Left ventricle myocardium inferior (tissue), 1 donor: Measurements from ENCODE around the gene KIRREL3. TPM values are rescaled to one million over a fixed set of nuclear protein-coding genes. Genes with fewer than 3 reads are reported as not detected.

Experiments
- DNase-seq: peaks from one replicate; pipeline ENCODE4 v3.0.0-alpha.2; 2020
- H3K27ac ChIP-seq: fragments of 200-600 bp; replicated peaks from 2 replicates; pipeline ENCODE4 v1.8.0; 2021
- H3K27me3 ChIP-seq: fragments of 200-600 bp; 2 replicates; pipeline ENCODE4 v1.8.0; 2021; ENCODE audit warnings: low read depth
- H3K36me3 ChIP-seq: fragments of 200-600 bp; 2 replicates; pipeline ENCODE4 v1.8.0; 2021
- H3K4me1 ChIP-seq: fragments of 200-600 bp; 2 replicates; pipeline ENCODE4 v1.8.0; 2021
- H3K4me3 ChIP-seq: fragments of 200-600 bp; 2 replicates; pipeline ENCODE4 v1.8.0; 2021; ENCODE audit warnings: mild to moderate bottlenecking, moderate library complexity
- H3K9me3 ChIP-seq: fragments of 200-600 bp; replicated peaks from 2 replicates; pipeline ENCODE4 v1.8.0; 2021
- intact Hi-C: fragments of 100-400 bp; cut with micrococcal nuclease; formaldehyde crosslinking; loops from one replicate; pipeline ENCODE4 v1.11.0; 2022
- total RNA-seq: library from RNA; stranded (reverse); fragmentation: NEBNext Ultra II Directional; extraction: Animal tissue kit (Norgen Biotek cat#: 25700); gene quantifications from one replicate; pipeline ENCODE4 v1.2.1, GENCODE V29; 2021
- TF ChIP-seq, protein P1 (sequence below): fragments of 200-600 bp; IDR thresholded peaks from 2 replicates; pipeline ENCODE4 v1.8.0; 2021; ENCODE audit warnings: antibody characterized with exemption, mild to moderate bottlenecking, borderline replicate concordance
- donor health status: DM: no; HTN: yes; CAD: no; lungs with severe emphysema.

Gene KIRREL3
- total RNA-seq, 1 donor from 2014 or later = 0.74 TPM

DNA sequence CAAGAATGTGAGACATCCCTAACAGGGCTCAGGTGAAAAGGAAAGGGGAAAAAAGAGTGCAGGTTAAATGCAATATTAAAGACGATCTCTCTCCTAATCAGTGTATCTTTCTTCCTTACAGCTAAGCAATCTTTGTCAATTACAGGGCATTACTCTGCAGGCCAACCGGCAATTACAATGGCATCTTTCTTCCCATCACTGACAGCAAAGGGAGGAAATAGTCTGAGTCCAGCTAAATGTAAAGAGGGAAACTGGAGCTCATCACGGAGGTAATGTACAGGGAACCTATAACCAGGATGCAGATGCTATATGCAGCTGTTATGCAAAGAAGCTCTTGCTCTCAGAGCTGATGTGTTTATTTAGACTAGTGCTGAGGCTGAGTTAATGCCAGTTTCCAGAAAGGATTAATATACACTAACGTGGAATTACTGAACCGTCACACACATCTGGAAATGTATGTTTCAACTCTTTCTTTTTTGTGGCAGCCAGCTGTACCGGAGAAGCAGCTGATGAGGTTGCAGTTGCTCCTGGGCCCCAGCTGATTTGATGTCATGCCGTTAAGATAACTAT lies 121.6 kb downstream of the KIRREL3 start:
- TF ChIP-seq, protein P1, sequence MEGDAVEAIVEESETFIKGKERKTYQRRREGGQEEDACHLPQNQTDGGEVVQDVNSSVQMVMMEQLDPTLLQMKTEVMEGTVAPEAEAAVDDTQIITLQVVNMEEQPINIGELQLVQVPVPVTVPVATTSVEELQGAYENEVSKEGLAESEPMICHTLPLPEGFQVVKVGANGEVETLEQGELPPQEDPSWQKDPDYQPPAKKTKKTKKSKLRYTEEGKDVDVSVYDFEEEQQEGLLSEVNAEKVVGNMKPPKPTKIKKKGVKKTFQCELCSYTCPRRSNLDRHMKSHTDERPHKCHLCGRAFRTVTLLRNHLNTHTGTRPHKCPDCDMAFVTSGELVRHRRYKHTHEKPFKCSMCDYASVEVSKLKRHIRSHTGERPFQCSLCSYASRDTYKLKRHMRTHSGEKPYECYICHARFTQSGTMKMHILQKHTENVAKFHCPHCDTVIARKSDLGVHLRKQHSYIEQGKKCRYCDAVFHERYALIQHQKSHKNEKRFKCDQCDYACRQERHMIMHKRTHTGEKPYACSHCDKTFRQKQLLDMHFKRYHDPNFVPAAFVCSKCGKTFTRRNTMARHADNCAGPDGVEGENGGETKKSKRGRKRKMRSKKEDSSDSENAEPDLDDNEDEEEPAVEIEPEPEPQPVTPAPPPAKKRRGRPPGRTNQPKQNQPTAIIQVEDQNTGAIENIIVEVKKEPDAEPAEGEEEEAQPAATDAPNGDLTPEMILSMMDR = no peak
- no peak overlapping the region for H3K4me3 ChIP-seq
- intact Hi-C loops = no loop called here
- no peak overlapping the region for H3K27ac ChIP-seq
- H3K9me3 ChIP-seq = no peaks in the 10 kb centered on the region
- no peaks in the 10 kb centered on the region for H3K4me1 ChIP-seq
- peaks cover 46% of the 10 kb centered on the region for H3K27me3 ChIP-seq
- no peak for DNase-seq
- no peaks in the 10 kb centered on the region for H3K36me3 ChIP-seq

DNA sequence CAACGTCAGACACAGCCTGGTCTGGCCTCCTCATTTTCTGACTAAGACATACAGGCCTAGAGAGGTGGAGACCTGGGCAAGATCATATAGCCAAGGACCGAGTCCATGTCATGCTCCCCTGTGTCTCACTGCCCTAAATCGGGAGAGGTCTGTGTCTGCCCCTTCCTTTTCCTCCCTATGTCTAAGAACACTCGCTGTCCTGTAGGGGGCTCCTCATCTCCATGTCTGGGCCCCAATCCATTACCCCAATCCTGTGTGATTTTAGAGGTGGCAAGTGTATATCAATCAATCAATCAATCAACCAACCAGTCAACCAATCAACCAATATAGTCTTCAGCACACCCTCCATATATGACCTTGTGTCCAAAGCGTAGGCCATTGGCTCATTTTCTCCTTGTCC lies 125.7 kb downstream of the KIRREL3 start:
- Histone ChIP-seq H3K27me3 (peaks cover 55% of the 10 kb centered on the region), H3K9me3 (no peaks in the 10 kb centered on the region), H3K36me3 (no peaks in the 10 kb centered on the region), H3K4me3 (no peak overlapping the region), H3K4me1 (no peaks in the 10 kb centered on the region), H3K27ac (no peak overlapping the region)
- no peak for DNase-seq
- intact Hi-C loops = no loop called here
- TF ChIP-seq, protein P1 = no peak

DNA sequence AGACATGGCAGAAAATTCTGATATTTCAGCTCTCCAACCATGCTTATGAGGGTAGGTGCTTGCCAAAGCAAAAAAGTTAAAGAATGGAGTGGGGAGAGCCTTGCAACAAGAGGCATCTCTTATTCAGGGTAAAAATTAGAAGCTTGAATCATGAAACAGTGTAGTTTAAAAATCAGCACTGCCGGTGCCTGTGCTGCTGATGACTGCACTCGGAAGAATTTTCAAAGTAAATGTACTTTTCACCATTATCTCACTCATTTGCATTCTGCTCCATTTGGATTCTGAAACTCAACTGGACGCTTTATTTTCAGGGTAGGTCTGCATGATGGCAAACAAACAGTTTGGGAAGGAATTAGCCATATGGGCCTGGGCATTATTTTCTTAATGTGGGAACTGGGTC lies 126.3 kb downstream of the KIRREL3 start:
- Histone ChIP-seq H3K9me3 (no peaks in the 10 kb centered on the region), H3K27ac (no peak overlapping the region), H3K4me3 (no peak overlapping the region), H3K27me3 (peaks cover 61% of the 10 kb centered on the region), H3K4me1 (no peaks in the 10 kb centered on the region), H3K36me3 (no peaks in the 10 kb centered on the region)
- no peak for DNase-seq
- intact Hi-C loops = no loop called here
- TF ChIP-seq, protein P1 = no peak

DNA sequence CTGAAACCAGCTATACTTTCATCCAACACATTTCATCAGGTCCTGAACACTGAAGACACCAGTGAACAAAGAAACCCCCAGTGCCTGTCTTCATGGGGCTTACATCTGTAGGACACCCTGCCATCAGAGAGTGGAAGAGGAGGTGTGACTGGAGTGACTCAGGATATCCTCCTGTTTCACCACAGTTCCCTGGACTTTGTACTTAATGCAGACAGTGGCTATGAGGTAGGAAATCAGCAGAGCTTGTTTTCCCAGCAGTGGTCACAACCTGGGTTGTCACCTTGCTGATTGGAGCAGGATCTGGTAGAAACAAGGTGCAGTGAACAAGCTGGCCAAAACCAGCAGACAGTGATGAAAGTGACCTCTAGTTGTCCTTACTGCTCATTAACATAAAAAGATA lies 128.8 kb downstream of the KIRREL3 start:
- H3K4me3 ChIP-seq = no peak overlapping the region
- no peak for DNase-seq
- no peak overlapping the region for H3K27ac ChIP-seq

DNA sequence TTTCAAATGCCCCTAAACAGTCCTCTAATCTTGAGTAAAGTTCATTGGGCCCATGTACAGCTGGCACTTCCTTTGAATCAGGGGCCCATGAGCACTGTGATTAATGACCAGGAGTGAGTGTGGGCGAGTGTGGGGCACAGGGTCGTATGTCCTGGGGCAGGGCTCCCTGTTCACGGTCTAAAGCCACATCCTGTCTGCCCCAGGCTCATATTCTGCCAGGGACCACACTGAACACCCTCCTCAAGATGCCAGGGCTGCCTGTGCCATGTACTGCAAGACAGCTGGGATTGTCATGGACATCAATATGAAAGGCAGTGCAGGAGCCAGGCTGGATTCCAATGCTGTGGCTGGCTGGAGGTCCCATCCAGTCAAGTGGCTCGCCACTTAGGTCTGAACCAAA lies 130.5 kb downstream of the KIRREL3 start:
- Histone ChIP-seq H3K9me3 (no peaks in the 10 kb centered on the region), H3K4me3 (no peak overlapping the region), H3K27ac (no peak overlapping the region), H3K27me3 (peaks cover 70% of the 10 kb centered on the region), H3K36me3 (no peaks in the 10 kb centered on the region), H3K4me1 (no peaks in the 10 kb centered on the region)
- TF ChIP-seq, protein P1 = no peak
- intact Hi-C loops = no loop called here
- no peak for DNase-seq

More for the DNA sequence above, 128.8 kb downstream of the KIRREL3 start:
- Histone ChIP-seq H3K27me3 (peaks cover 69% of the 10 kb centered on the region), H3K9me3 (no peaks in the 10 kb centered on the region), H3K4me1 (no peaks in the 10 kb centered on the region), H3K36me3 (no peaks in the 10 kb centered on the region)
- TF ChIP-seq, protein P1 = no peak
- intact Hi-C loops = no loop called here

DNA sequence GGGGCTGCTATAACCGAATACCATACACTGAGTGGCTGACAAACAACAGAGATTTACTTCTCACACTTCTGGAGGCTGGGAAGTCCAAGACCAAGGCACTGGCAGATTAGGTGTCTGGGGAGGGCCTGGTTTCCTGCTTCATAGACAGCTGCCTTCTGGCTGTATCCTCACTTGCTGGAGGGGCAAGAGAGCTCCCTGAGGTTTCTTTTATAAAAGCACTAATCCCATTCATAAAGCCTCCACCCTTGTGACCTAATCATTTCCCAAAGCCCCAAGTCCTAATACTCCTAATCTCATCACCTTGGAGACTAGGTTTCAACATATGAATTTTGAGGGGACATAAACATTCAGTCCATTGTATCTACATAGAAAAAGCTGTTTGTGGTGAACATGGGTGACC lies 131.8 kb downstream of the KIRREL3 start:
- Histone ChIP-seq H3K9me3 (no peaks in the 10 kb centered on the region), H3K36me3 (no peaks in the 10 kb centered on the region), H3K4me3 (no peak overlapping the region), H3K27ac (no peak overlapping the region), H3K4me1 (no peaks in the 10 kb centered on the region), H3K27me3 (peaks cover 73% of the 10 kb centered on the region)
- DNase-seq = no peak
- intact Hi-C loops = no loop called here
- TF ChIP-seq, protein P1 = no peak
